Measurements from ENCODE around the gene ERCC6L2. TPM values are rescaled to one million over a fixed set of nuclear protein-coding genes. Genes with fewer than 3 reads are reported as not detected.

Gene ERCC6L2
- total RNA-seq, 3 donors from 2014 or later (not counting 1 experiment from before 2014, with no cell fraction given), result 37.1 to 45.8 (median 38.6) TPM

GRCh38 chr9:95953986-95954385 is 78.5 kb downstream of the ERCC6L2 start:
- peaks cover 4% of the 10 kb centered on the region for H3K9me3 ChIP-seq (ENCODE audit: control insufficient read depth, insufficient read depth, low read length)
- no peak overlapping the region for H3K4me3 Mint-ChIP-seq
- peaks cover 19% of the 10 kb centered on the region for H3K36me3 Mint-ChIP-seq
- no peak overlapping the region for H3K4me3 ChIP-seq (ENCODE audit: low read length)
- H3K27ac Mint-ChIP-seq, result no peak overlapping the region
- peaks cover 5% of the 10 kb centered on the region for H3K36me3 ChIP-seq (ENCODE audit: control insufficient read depth, insufficient read depth, low read length)
- H3K27me3 ChIP-seq (ENCODE audit: control insufficient read depth, insufficient read depth, low read length), result no peaks in the 10 kb centered on the region
- no peaks in the 10 kb centered on the region for H3K27me3 Mint-ChIP-seq (ENCODE audit: low read depth in 2 of 2)
- 67% methylated on average over 1 of the region's 1 CpG for WGBS (ENCODE audit: insufficient coverage)
- intact Hi-C loops (cut with micrococcal nuclease), result no loop called here
- H3K27ac ChIP-seq (ENCODE audit: low read length), result no peak overlapping the region
- no peaks in the 10 kb centered on the region for H3K4me1 ChIP-seq (ENCODE audit: control insufficient read depth, insufficient read depth, low read length)
- TF ChIP-seq, protein P1, sequence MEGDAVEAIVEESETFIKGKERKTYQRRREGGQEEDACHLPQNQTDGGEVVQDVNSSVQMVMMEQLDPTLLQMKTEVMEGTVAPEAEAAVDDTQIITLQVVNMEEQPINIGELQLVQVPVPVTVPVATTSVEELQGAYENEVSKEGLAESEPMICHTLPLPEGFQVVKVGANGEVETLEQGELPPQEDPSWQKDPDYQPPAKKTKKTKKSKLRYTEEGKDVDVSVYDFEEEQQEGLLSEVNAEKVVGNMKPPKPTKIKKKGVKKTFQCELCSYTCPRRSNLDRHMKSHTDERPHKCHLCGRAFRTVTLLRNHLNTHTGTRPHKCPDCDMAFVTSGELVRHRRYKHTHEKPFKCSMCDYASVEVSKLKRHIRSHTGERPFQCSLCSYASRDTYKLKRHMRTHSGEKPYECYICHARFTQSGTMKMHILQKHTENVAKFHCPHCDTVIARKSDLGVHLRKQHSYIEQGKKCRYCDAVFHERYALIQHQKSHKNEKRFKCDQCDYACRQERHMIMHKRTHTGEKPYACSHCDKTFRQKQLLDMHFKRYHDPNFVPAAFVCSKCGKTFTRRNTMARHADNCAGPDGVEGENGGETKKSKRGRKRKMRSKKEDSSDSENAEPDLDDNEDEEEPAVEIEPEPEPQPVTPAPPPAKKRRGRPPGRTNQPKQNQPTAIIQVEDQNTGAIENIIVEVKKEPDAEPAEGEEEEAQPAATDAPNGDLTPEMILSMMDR (IDR thresholded peaks at IDR 0.05), result no peak
- H3K9me3 Mint-ChIP-seq, result peaks cover under 1 to 2% of the 10 kb centered on the region in 2 donors
- ATAC-seq, result no peak
- peaks cover 7 to 25% of the 10 kb centered on the region in 2 donors for H3K4me1 Mint-ChIP-seq
- no peak for DNase-seq

- Histone ChIP-seq H3K27me3 (ENCODE audit: control insufficient read depth, insufficient read depth, low read length) (no peaks in the 10 kb centered on the region), H3K9me3 (ENCODE audit: control insufficient read depth, insufficient read depth, low read length) (peaks cover 4% of the 10 kb centered on the region), H3K4me3 (ENCODE audit: low read length) (no peak overlapping the region), H3K36me3 (ENCODE audit: control insufficient read depth, insufficient read depth, low read length) (peaks cover 5% of the 10 kb centered on the region), H3K4me1 (ENCODE audit: control insufficient read depth, insufficient read depth, low read length) (no peaks in the 10 kb centered on the region), H3K27ac (ENCODE audit: low read length) (no peak overlapping the region)
- peaks cover 14% of the 10 kb centered on the region for H3K36me3 Mint-ChIP-seq
- peaks cover 0 to 2% of the 10 kb centered on the region in 2 donors for H3K9me3 Mint-ChIP-seq
- DNase-seq, result no peak
- no peak overlapping the region for H3K4me3 Mint-ChIP-seq
- H3K27ac Mint-ChIP-seq, result no peak overlapping the region
- H3K27me3 Mint-ChIP-seq (ENCODE audit: low read depth in 2 of 2), result no peaks in the 10 kb centered on the region
- intact Hi-C loops (cut with micrococcal nuclease), result no loop called here
- ATAC-seq, result no peak
- WGBS (ENCODE audit: insufficient coverage), result 100% methylated on average over 1 of the region's 2 CpGs
- H3K4me1 Mint-ChIP-seq, result peaks cover 7 to 25% of the 10 kb centered on the region in 2 donors
- TF ChIP-seq, protein P1 (IDR thresholded peaks at IDR 0.05), result no peak
Measured at GRCh38 chr9:95954940-95955339, 79.4 kb downstream of the ERCC6L2 start.

- Mint-ChIP-seq H3K4me3 (no peak overlapping the region), H3K4me1 (peaks cover 19 to 20% of the 10 kb centered on the region in 2 donors), H3K9me3 (peaks cover 0 to 2% of the 10 kb centered on the region in 2 donors), H3K36me3 (no peaks in the 10 kb centered on the region), H3K27me3 (ENCODE audit: low read depth in 2 of 2) (no peaks in the 10 kb centered on the region), H3K27ac (no peak overlapping the region)
- DNase-seq, result no peak
- no CpG with 5 or more reads among the region's 2 CpGs for WGBS (ENCODE audit: insufficient coverage)
- H3K27ac ChIP-seq (ENCODE audit: low read length), result no peak overlapping the region
- ATAC-seq, result no peak
- H3K9me3 ChIP-seq (ENCODE audit: control insufficient read depth, insufficient read depth, low read length), result no peaks in the 10 kb centered on the region
- intact Hi-C loops (cut with micrococcal nuclease), result no loop called here
- H3K36me3 ChIP-seq (ENCODE audit: control insufficient read depth, insufficient read depth, low read length), result peaks cover 10% of the 10 kb centered on the region
- no peaks in the 10 kb centered on the region for H3K4me1 ChIP-seq (ENCODE audit: control insufficient read depth, insufficient read depth, low read length)
- no peak overlapping the region for H3K4me3 ChIP-seq (ENCODE audit: low read length)
- H3K27me3 ChIP-seq (ENCODE audit: control insufficient read depth, insufficient read depth, low read length), result no peaks in the 10 kb centered on the region
- TF ChIP-seq, protein P1 (IDR thresholded peaks at IDR 0.05), result no peak
Measured at GRCh38 chr9:95962936-95963335, 87.4 kb downstream of the ERCC6L2 start.

DNA sequence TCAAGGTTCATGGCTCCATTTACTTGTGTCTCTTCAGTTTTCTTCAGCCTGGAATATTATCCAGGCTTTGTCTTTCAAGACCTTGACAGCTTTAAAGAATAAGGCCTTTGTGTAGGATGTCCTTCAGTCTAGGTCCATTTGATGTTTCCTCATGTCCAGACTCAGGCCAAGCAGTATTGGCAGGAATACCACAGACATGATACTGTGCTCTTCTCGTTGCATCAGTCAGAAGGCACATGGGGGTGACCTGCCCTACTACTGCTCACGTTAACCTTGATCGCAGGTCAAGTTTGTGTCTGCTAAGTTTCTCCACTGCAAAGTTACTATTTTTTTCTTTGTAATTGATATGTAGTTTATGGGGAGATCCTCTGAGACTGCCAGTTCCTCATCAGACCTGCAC is 88.2 kb downstream of the ERCC6L2 start:
- intact Hi-C loops (cut with micrococcal nuclease), result no loop called here

More for the DNA sequence above, 88.2 kb downstream of the ERCC6L2 start:
- TF ChIP-seq, protein P1 (IDR thresholded peaks at IDR 0.05), result no peak
- no peak overlapping the region for H3K4me3 Mint-ChIP-seq
- no peaks in the 10 kb centered on the region for H3K27me3 ChIP-seq (ENCODE audit: control insufficient read depth, insufficient read depth, low read length)
- peaks cover 0 to 2% of the 10 kb centered on the region in 2 donors for H3K9me3 Mint-ChIP-seq
- no peaks in the 10 kb centered on the region for H3K27me3 Mint-ChIP-seq (ENCODE audit: low read depth in 2 of 2)
- peaks cover 19 to 20% of the 10 kb centered on the region in 2 donors for H3K4me1 Mint-ChIP-seq
- H3K27ac ChIP-seq (ENCODE audit: low read length), result no peak overlapping the region
- no peaks in the 10 kb centered on the region for H3K9me3 ChIP-seq (ENCODE audit: control insufficient read depth, insufficient read depth, low read length)
- DNase-seq, result no peak
- H3K27ac Mint-ChIP-seq, result no peak overlapping the region
- H3K4me3 ChIP-seq (ENCODE audit: low read length), result no peak overlapping the region
- no peak for ATAC-seq
- H3K36me3 Mint-ChIP-seq, result no peaks in the 10 kb centered on the region
- peaks cover 10% of the 10 kb centered on the region for H3K36me3 ChIP-seq (ENCODE audit: control insufficient read depth, insufficient read depth, low read length)
- H3K4me1 ChIP-seq (ENCODE audit: control insufficient read depth, insufficient read depth, low read length), result no peaks in the 10 kb centered on the region
- 91% methylated on average over 3 of the region's 3 CpGs for WGBS (ENCODE audit: insufficient coverage)
